Measurements from ENCODE around the gene F7.
"Not testable (repeated sequence)": the region's sequence is repeated elsewhere in the genome, so short reads cannot be mapped to it uniquely, and the experiment has no call there.

Gene F7

GRCh38 chr13:113072376-113072775 is 33.2 kb upstream of the F7 start:
- DNase-seq (ENCODE audit: low read depth in 3 of 3), result no peak

DNA sequence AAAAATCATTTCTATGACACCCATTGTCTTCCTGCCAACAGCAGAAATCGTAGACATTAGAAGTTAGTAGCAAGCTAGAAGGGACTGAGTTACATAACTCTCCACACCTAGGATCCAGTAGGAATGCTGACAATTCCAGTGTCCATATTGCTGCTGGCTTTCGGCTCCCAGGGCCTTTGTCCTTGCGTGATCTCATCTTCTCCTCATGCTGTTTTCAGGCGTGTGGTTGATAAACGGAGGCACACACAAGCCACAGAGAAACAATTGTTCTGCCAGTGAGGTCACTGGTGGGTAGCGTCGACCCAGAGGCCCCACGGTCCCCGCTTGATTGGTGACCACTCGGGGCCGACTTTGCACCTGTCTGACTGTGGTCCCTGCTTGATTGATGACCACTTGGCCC is 31.6 kb upstream of the F7 start:
- DNase-seq (ENCODE audit: low read depth in 3 of 3), result no peak

GRCh38 chr13:113074401-113074800 is 31.2 kb upstream of the F7 start:
- no peak for DNase-seq (ENCODE audit: low read depth in 3 of 3)

DNA sequence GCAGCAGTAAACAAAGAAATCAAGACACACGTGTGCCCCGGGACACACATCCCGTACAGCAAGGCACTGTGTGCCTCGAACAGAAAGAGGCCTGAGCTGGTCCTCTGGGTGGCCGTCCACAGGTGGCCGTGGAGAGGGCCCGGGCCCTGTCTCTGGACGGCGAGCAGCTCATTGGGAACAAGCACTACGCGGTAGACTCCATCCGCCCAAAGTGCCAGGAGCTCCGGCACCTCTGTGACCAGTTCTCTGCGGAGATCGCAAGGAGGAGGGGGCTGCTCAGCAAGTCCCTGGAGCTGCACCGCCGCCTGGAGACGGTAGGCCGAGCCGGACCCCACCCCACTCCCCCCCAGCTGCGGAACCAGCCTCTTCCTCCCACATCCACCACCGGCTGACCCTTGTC is 30.7 kb upstream of the F7 start:
- DNase-seq (ENCODE audit: low read depth in 3 of 3), result no peak

- no peak for DNase-seq (ENCODE audit: low read depth in 3 of 3)
Observed at GRCh38 chr13:113075711-113076110, 29.9 kb upstream of the F7 start.

GRCh38 chr13:113076681-113077401 is 28.8 kb upstream of the F7 start:
- no peak for DNase-seq (ENCODE audit: low read depth in 3 of 3)

DNA sequence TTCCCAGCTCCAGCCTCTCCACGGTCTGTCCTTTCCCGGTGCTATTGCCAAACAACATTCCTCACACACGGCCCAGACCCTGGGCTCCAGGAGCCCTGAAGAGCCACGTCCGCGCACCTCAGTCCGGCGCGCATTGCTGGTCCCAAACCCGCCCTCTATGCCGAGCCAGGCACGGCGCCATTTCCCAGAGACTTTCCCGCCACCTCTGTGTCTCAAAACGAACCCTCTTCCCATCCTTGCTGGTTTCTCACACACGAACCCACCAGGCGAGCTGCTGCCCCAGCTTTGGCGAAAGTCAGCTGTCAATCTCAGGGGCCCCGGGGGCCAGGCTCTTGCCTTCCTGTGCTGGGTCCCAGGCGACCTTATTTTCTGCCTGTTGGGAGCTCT is 28.0 kb upstream of the F7 start:
- no peak for DNase-seq (ENCODE audit: low read depth in 3 of 3)

DNA sequence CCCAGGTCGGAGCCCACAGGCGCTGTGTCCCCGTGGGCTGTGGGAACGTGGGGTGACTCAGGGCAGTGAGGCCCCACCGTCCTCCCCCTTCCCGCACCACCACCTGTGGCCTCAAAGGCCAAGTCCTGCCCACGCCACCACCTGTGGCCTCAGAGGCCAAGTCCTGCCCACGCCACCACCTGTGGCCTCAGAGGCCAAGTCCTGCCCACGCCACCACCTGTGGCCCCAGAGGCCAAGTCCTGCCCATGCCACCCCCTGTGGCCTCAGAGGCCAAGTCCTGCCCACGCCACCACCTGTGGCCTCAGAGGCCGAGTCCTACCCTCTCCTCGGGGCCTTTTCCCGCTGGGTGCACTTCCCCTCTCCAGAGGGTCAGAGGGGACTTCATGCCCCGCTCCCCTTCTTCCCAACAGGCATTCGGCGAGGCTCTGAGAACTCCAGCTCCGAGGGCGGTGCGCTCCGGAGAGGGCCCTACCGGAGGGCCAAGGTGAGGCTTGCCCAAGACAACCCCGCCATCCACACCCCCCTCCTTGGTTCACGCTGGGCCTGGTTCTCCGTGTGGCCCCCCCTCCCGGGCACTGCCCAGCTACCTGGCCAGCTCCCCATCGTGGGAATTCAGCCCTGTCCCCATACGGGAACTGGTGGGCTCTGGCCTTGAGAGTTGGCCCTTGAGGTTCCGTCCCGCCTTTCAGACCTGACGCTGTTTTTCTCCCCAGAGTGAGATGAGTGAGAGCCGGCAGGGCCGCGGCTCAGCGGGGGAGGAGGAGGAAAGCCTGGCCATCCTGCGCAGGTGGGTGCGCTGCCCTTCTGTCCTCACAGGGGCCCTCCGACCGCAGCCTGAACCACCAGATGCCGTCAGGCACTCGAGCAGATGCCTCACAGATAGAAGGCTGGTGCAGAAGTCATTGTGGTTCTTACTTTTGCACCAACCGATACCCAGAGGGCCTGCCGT is 27.4 kb upstream of the F7 start:
- no peak for DNase-seq (ENCODE audit: low read depth in 3 of 3)

DNA sequence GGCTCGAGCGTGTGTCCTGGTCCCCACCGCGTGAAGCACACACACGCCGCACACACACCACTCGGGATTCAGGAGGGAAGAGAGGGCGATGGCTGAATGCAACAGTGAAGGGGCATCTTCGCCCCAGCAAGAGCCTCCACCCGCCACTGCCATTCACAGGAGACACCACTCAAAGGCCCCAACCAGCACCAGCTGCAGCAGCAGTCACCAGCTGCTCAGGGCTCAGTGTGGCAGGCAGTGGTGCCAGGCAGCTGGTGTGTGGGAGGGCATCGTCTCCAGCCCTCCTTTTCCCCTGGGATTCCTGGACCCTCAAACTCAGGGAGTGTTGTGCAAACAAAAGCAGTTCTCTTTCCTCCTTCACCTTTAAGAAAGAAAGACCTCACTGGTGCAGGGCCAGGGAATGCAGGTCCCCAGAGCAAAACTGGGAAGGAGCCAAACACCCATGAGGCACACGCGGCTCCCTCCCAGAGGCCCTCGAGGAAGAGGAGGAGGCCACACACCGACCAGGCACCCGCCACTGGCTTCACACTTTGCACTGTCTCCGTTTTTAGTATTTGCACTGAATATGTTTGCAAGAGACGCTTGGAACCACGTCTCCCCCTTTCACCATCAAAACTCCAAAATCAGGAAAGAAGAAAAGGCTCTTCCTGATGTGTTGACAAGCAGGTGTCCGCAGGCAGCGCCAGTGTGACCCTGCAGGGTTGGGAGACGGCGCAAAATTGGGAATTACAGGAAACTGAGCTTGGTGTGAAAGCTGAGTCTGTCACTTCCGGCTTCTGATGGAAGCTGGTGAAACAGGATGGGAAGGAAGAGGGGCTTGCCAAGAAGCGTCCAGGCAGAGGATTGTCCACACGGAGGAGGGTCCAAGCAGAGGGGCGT is 26.4 kb upstream of the F7 start:
- no peak for DNase-seq (ENCODE audit: low read depth in 3 of 3)

GRCh38 chr13:113079781-113080080 is 25.9 kb upstream of the F7 start:
- DNase-seq (ENCODE audit: low read depth in 3 of 3), result not testable (repeated sequence)

DNA sequence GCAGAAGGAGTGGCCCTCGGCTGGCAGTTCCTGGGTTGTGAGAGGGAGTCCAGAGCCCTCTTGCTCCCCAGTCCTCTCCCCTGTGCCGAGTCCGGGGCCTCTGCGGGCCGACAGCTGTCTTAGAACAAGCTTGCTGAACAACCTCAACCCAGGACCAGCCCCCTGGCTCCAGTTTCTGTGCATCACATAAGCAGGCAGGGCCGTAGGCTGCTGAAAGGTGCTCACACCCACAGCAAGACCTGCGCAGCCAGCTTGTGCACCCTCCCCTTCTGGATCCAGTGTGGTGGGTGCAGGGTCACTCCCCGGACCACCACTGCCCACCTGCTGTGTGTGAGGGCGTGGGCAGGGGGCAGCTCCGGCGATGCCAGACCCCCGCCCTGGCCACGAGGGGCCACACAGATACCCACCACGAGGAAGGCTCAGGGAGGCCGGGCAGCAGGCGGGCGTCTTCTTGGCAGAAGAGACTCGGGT is 25.2 kb upstream of the F7 start:
- no peak for DNase-seq (ENCODE audit: low read depth in 3 of 3)

DNA sequence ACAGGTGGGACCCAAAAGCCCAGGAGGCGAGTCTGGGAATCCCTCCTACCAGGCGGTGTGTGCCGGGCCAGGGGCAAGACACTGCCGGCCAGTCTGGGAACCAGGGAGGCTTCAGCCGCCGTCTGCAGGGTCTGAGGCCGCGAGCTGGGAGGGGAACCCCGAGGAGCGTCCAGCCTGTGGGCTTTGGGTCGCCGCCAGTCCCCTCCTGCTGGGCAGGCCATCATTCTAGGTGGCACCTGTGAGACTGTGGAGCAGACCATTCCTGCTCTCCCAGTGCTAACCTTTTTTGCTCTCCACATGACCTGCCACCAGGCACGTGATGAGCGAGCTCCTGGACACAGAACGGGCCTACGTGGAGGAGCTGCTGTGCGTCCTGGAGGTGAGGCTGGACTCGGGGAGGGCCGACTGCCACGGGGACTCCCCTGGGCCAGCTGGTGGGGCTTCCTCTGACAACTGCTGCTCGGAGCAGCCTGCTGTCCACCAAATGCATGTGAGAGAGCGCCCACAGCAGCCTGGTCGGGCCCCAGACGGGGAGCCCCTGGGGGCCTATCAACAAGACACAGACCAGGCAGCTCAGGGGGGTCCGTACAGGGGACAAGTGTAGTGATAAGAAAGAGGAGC is 24.6 kb upstream of the F7 start:
- no peak for DNase-seq (ENCODE audit: low read depth in 3 of 3)

- no peak for DNase-seq (ENCODE audit: low read depth in 3 of 3)
Observed at GRCh38 chr13:113082198-113083021, 23.2 kb upstream of the F7 start.

DNA sequence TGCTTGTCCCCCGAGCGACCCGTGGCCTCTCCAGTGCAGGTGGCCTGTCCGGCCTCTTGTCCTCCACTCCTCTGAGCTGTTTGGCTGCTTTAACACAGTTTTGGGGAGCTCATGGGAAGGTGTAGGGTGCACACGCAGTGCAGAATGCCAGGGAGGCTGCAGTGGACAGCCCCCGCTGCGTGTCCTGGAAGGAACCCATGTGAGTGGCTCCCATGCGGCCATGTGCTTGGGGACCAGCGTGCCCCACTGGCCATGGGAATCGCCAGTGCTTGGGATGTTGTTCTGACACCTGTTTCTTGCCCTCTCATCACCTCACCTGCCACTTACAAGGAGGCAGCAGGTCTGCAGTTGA is 22.6 kb upstream of the F7 start:
- no peak for DNase-seq (ENCODE audit: low read depth in 3 of 3)

DNA sequence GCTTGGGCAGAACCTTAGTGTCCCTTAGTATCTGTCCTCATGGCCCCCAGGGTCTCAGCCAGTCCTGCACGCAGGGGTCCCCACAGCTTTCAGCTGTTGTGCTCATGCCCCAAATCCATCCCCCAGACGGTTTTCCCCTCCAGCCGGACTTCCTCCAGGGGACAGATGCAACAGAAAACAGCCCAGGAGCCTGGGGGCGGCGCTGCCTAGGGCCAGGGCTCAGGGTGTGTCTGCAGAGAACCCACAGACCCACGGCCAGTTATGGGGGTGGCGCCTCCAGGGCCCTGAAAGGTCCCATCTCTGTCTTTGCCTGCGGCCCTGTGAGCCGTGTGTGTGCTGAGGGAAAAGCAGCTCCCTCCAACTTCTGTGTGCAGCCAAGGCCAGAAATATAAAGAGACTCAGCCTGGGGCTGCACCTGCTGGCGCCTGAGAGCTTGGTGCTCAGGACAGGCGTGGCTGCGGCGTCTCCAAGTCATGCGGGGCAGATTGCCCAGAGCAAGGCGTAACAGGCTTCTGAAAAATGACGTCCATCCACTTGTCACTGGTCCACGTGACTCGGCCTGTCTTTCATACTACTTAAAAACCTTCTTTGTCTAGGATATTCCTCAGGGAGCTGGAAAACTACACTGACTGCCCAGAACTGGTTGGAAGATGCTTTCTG is 22.1 kb upstream of the F7 start:
- no peak for DNase-seq (ENCODE audit: low read depth in 3 of 3)

GRCh38 chr13:113084094-113084942 is 21.3 kb upstream of the F7 start:
- no peak for DNase-seq (ENCODE audit: low read depth in 3 of 3)

- no peak for DNase-seq (ENCODE audit: low read depth in 3 of 3)
Observed at GRCh38 chr13:113084943-113085540, 20.5 kb upstream of the F7 start.

- no peak for DNase-seq (ENCODE audit: low read depth in 3 of 3)
Observed at GRCh38 chr13:113086031-113086750, 19.4 kb upstream of the F7 start.
